ENCODE results near the gene DEPDC1B.

DNA sequence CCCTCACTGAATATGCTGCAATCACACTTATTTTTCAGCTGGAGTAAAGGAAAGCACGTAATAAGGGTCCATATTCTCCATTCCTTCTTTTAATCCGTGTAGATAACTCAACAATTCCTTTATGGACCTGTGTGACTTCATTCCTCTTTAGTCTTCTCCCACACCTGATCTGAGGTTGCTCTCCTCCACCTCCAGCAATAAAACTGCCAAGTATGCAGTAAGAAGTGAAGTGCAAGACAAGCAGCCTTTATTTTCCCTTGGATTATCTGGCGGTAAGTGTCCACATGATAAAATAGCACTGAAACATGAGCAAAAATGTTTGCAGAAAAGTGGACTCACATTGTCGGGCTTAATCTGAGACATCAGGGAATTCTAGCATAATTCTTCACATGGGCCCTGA lies 13.8 kb downstream of the DEPDC1B start:
- no peak for TF ChIP-seq POLR2A (IDR thresholded peaks at IDR 0.05; ENCODE audit: low read length)
- TF ChIP-seq GATA1 (IDR thresholded peaks at IDR 0.05; ENCODE audit: low read depth, low read length), result no peak

Data from erythroblast (primary cell).